ENCODE data around the gene RPP40. TPM values are rescaled to one million over a fixed set of nuclear protein-coding genes. Genes with fewer than 3 reads are reported as not detected.
A peak's percentile ranks its signal among the peaks of the same experiment; 100 is the strongest.
"Not testable (repeated sequence)": the region's sequence is repeated elsewhere in the genome, so short reads cannot be mapped to it uniquely, and the experiment has no call there.

RPP40 gene
- total RNA-seq, 1 experiment from 2014 or later, result 44.3 TPM

DNA sequence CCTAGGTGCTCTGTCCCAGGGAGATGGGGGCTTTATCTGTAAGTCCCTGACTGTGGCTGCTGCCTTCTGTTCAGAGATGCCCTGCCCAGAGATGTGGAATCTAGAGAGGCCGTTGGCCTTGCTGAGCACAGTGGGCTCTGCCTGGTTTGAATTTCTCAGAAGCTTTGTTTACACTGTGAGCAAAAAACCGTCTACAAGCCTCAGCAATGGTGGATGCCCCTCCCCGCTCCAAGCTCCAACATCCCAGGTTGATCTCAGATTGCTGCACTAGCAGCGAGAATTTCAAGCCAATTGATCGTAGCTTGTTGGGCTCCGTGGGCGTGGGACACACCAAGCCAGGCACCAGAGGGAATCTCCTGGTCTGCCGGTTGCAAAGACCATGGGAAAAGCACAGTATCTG, 16.3 kb upstream of the RPP40 start:
- no peak for DNase-seq (ENCODE audit: low read depth)

DNA sequence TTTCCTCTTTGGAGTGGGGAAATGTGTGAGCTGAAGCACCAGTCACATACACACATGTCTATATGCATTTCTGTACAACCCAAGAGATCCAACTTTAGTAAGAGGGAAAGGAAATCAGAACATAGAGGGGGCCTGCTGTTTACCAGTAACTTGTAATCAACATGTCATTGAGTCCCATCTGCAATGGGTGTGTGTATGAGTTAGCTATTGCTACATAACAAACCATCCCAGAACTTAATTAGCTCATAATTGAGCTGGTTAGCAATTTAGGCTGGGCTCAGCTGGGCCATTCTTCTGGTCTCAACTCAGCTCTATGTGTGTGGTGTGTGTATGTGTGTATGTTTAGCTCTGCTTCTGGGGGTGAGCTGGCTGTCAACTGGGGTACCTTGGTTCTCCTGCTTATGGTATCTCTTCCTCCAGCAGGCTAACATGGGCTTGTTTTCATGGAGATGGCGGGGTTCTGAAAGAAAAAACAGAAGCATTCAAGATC, 10.3 kb upstream of the RPP40 start:
- DNase-seq (ENCODE audit: low read depth), result no peak

DNA sequence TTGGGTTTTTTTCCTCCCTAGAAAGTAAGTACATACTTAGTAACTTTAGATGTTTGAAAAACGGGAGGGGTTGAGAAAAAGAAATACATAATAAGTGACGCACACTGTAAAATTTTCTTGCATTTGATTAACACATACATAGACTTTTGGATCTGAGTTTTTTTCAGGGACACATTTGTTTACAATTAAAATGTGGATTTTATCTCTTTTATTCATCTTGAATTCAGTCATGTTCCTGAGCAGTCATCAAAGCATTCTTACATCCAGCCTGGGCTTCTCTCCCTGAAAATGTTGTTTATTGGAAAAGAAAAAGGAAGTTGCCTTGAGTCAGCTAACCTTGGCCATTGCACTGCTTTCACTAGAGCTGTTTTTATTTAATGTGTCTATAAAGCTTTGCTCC, 8.7 kb upstream of the RPP40 start:
- peak; percentile 47 for DNase-seq (ENCODE audit: low read depth)

DNA sequence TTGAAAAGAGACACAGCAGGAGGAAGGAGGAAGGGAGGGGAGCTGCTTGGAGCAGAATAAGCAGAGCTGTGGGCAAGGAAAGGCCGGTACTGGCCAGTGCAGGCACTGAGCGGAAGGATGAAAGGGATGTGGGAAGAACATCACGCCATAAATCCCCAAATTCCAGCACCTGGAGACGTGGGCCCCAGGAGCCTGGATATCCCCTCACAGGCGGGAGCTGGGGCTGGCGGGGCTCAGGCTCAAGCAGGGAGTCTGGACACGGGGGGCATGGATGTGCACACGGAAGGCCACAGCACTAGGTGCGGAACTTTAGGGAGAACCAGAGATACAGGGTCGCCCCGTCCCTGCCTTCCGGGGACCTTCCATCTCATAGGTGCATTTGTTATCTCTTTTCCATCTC, 7.5 kb upstream of the RPP40 start:
- DNase-seq (ENCODE audit: low read depth), result no peak

DNA sequence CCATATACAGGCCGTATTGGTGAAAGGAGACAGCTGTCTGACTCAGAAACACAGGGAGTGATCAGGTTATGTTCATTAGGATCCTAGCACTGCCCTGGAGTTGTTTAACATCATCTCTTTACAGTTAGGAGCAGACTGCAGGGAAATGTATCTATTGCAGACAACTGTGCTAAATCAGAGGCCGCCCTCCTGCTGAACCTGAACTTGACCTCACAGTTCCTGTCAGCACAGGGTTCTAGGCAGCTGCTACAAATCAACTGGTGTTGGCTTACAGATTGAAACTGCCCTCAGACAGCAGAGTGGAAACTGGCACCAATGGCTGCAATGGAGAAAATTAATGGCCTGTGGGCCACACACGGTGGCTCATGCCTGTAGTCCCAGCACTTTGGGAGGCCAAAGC, 3.7 kb upstream of the RPP40 start:
- DNase-seq (ENCODE audit: low read depth), result no peak

DNA sequence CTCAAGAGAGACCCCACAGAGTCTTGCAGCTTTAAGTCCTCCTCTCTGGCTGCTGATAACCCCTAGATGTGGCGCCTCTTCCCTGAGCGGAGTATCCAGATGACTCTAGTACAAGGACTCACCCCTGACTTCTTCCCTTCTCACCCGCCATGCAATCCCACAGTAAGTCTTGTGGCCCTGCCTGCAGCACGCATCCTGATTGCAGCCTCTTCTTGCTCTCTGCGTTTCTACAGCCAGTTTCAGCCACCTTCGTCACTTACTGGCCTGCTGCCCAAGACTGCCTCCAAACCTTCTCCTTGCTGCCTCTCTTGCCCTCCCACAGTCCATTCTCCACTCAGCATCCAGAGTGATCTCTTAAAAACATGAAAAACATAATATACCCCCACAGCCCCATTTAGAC, 2.4 kb upstream of the RPP40 start:
- DNase-seq (ENCODE audit: low read depth), result no peak

- not testable (repeated sequence) for DNase-seq (ENCODE audit: low read depth)
Measured at GRCh38 chr6:5005038-5005433, 1.2 kb upstream of the RPP40 start.

DNA sequence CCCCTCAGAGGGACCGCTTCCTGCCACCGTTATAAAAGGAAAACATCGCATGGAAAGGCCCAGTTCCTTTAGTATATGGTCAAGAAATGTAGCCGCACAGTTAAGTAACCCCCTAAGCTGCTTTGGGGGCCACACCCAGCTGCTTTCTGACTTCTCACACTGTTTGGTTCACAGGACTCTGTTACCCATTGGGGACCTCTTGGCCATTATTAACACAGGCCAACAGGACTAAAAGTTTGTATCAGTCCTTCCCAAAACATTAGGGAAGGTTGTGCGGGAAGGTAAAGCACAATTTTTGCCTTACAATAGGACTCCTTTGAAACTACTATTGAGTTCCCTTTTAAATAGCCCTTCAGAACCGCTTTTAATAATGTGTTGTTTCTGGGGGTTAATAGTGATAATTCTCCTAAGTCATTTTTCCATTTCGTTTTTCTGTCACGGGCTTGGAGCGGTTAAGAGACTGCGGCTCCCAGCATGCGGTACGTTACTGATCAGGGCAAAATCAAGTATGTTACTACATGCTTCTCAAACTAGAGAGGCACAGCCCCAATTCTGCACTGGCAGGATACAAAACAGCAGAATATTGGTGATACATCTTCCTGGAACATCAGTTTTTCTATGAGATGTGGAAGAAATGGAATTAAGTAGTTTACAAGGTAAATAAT, 668 bp upstream of the RPP40 start:
- no peak for DNase-seq (ENCODE audit: low read depth)

DNA sequence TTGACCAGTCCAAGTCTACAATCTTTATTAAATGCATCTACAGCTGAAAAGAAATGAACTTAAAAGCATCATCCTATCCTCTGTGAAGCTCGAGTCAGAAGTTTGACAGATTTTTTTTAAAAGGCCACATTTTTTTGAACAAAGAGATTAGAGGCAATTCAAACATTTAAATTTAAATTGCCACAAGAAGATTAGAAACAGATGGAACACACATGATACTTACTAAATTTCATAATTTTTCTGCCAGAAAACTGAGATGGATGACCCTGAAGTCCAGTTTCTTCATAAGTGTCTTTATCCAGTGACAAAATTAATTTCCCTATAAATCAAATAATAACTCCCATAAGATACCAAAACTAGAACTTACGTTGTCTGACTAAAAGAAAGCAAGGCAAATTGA, 4.3 kb downstream of the RPP40 start:
- no peak for DNase-seq (ENCODE audit: low read depth)

DNA sequence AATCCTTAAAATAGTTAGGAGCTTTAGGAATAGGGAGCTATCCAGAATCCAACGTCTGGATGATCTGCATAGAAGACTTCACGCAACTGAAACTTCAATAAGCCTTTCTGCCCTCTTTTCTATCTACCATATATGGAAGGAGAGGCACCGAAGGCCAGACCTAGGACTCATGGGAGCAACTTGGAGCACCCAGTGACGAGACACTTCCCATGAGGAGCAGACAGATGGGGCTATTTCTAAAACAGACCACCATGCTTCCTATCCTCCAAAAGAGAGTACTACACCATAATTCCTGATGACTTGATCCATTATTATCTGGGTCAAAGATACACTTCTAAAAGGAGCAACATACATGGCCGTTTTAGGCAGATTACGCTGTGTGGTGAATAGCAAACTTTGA, 6.0 kb downstream of the RPP40 start:
- DNase-seq (ENCODE audit: low read depth), result no peak

GRCh38 chr6:4994741-4995140, 9.1 kb downstream of the RPP40 start:
- DNase-seq (ENCODE audit: low read depth), result no peak

- no peak for DNase-seq (ENCODE audit: low read depth)
Measured at GRCh38 chr6:4987432-4987831, 16.4 kb downstream of the RPP40 start.

DNA sequence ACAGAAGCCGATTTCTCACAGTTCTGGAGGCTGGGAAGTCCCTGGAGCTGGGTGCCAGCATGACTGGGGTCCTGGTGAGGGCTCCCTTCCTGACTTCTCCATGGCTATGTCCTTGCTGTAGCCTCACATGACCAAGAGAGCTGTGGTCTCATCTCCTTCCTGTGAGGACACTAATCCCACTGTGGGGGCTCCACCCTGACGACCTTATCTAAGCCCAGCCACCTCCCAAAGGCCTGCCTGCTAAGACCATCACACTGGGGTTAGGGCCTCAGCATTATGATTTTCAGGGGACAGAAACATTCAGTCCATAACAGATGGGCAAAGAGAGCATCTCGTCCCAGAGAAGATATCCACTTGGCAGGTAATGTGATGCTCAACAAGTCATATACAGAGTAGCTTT, 16.8 kb downstream of the RPP40 start:
- DNase-seq (ENCODE audit: low read depth), result no peak

GRCh38 chr6:4983322-4983721, 20.5 kb downstream of the RPP40 start:
- no peak for DNase-seq (ENCODE audit: low read depth)

DNA sequence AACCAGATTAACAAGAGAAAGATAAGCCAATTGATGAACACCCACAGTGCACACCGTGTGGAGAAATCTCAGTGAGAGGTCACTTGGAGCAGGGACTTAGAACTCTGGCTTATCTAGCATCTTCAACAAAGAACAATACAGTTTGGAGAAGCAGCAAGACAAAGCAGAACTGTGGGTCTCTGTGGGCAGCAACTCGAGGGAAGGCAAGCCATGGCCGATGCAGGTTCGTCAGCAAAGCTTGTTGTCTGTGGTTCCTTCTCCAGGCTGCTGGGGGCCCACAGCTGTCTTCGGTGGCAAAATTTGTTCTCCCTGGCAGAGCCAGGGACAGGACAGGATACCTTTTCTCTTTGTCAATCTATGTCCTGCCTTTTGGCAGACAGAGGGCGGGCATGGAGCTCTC, 22.1 kb downstream of the RPP40 start:
- DNase-seq (ENCODE audit: low read depth), result no peak

DNA sequence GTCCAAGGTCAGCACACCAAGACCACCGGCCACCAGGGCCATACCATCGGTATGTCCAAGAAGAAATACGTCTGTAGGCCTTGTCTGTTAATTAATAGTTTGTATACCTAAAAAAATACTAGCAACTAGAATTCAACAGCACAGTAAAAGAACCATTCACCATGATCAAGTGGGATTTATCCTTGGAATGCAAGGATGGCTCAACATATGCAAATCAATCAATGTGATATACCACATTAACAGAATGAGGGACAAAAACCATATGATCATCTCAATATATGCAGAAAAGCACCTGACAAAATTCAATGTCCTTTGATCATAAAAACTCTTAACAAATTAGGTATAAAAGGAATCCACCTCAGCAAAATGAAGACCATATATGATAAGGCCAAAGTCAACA, 24.4 kb downstream of the RPP40 start:
- peak; percentile 6 for DNase-seq (ENCODE audit: low read depth)

GRCh38 chr6:4977468-4977867, 26.4 kb downstream of the RPP40 start:
- no peak for DNase-seq (ENCODE audit: low read depth)

DNA sequence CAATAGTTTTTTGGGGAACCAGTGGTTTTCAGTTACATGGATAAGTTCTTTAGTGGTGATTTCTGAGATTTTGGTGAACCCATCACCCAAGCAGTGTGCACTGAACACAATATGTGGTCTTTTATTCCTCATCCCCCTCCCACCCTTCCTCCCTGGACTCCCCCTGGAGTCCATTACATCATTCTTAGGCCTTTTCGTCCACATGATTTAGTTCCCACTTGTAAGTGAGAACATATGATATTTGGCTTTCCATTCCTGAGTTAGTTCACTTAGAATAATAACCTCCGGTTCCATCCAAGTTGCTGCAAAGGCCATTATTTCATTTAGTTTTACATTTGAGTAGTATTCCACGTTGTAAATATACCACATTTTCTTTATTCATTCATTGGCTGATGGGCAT, 28.3 kb downstream of the RPP40 start:
- no peak for DNase-seq (ENCODE audit: low read depth)

- DNase-seq (ENCODE audit: low read depth), result no peak
Measured at GRCh38 chr6:4974962-4975361, 28.9 kb downstream of the RPP40 start.

GRCh38 chr6:4973982-4974745, 29.7 kb downstream of the RPP40 start:
- peak; percentile 31 for DNase-seq (ENCODE audit: low read depth)

GRCh38 chr6:4973415-4973814, 30.4 kb downstream of the RPP40 start:
- DNase-seq (ENCODE audit: low read depth), result no peak

GRCh38 chr6:4972438-4972837, 31.4 kb downstream of the RPP40 start:
- no peak for DNase-seq (ENCODE audit: low read depth)

DNA sequence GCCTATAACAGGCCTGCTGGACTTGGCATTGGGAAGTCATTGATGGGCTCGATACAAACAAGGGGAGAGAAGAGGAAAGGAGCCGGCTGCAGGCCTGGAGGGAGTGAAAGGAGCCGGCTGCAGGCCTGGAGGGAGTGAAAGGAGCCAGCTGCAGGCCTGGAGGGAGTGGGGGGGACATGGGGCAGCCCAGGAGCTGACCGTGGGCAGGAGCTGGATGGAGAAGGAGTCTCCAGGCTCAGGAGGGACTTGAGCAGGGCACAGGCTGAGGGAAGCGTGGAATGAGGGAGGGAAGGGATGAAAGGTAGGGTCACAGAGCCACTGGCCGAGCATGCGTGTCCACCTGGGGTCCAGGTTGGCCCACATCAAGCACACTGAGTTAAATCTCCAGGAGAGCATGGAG, 32.0 kb downstream of the RPP40 start:
- DNase-seq (ENCODE audit: low read depth), result no peak
